Fibroblast of skin of abdomen (primary cell): ENCODE results near the gene MPPE1.

Source experiments
- DNase-seq: peaks from one replicate; pipeline ENCODE4 v3.0.0-alpha.2; 2013

The MPPE1 gene

GRCh38 chr18:11884396-11885030 is 23.6 kb downstream of the MPPE1 start:
- no peak for DNase-seq

- no peak for DNase-seq
Observed at GRCh38 chr18:11883153-11883552, 25.0 kb downstream of the MPPE1 start.

GRCh38 chr18:11882636-11883035 is 25.5 kb downstream of the MPPE1 start:
- no peak for DNase-seq

- DNase-seq, result no peak
Observed at GRCh38 chr18:11880586-11881304, 27.4 kb downstream of the MPPE1 start.

- no peak for DNase-seq
Observed at GRCh38 chr18:11877497-11878135, 30.5 kb downstream of the MPPE1 start.

- no peak for DNase-seq
Observed at GRCh38 chr18:11874676-11875075, 33.4 kb downstream of the MPPE1 start.

- no peak for DNase-seq
Observed at GRCh38 chr18:11873670-11874340, 34.3 kb downstream of the MPPE1 start.

GRCh38 chr18:11872479-11873136 is 35.5 kb downstream of the MPPE1 start:
- DNase-seq, result no peak

- DNase-seq, result no peak
Observed at GRCh38 chr18:11871501-11871900, 36.6 kb downstream of the MPPE1 start.

- no peak for DNase-seq
Observed at GRCh38 chr18:11868230-11868629, 39.9 kb downstream of the MPPE1 start.

GRCh38 chr18:11866764-11867163 is 41.4 kb downstream of the MPPE1 start:
- DNase-seq, result no peak

GRCh38 chr18:11866329-11866728 is 41.8 kb downstream of the MPPE1 start:
- DNase-seq, result no peak

GRCh38 chr18:11865071-11865470 is 43.0 kb downstream of the MPPE1 start:
- no peak for DNase-seq

GRCh38 chr18:11864471-11864870 is 43.6 kb downstream of the MPPE1 start:
- DNase-seq, result no peak

- DNase-seq, result no peak
Observed at GRCh38 chr18:11862468-11863137, 45.5 kb downstream of the MPPE1 start.

- peak; percentile 43 for DNase-seq
Observed at GRCh38 chr18:11861583-11862288, 46.4 kb downstream of the MPPE1 start.

GRCh38 chr18:11860594-11861450 is 47.3 kb downstream of the MPPE1 start:
- DNase-seq, result no peak

- DNase-seq, result peak; percentile 62
Observed at GRCh38 chr18:11859903-11860407, 48.2 kb downstream of the MPPE1 start.

- DNase-seq, result no peak
Observed at GRCh38 chr18:11859282-11859830, 48.8 kb downstream of the MPPE1 start.
